SU-DHL-6 (cell line): ENCODE measurements around the gene ZC3H4.

Source experiments
- H2AFZ ChIP-seq: fragments of 200-600 bp; sonication (generic); 2 replicates; pipeline ENCODE4 v1.6.1; 2014; ENCODE audit warnings: low read depth, mild to moderate bottlenecking, moderate library complexity, mixed read lengths, antibody characterized with exemption, low read length; ENCODE audit not compliant: severe bottlenecking
- H3F3A ChIP-seq: fragments of 200-600 bp; shearing (Covaris generic); 2 replicates; pipeline ENCODE4 v1.6.0; 2016; ENCODE audit warnings: antibody characterized with exemption, mild to moderate bottlenecking; ENCODE audit not compliant: insufficient read depth
- H3K27ac ChIP-seq: fragments of 200-600 bp; sonication (generic); 2 replicates; pipeline ENCODE4 v1.5.1; 2016; ENCODE audit warnings: low read depth, mild to moderate bottlenecking, low read length, moderate library complexity, mixed read lengths
- H3K27me3 ChIP-seq: fragments of 200-600 bp; sonication (generic), shearing (Covaris generic); 2 replicates; pipeline ENCODE4 v1.6.0; 2014; ENCODE audit warnings: mild to moderate bottlenecking, low read length
- H3K36me3 ChIP-seq: fragments of 200-600 bp; sonication (generic); 2 replicates; pipeline ENCODE4 v1.6.1; 2014; ENCODE audit warnings: mild to moderate bottlenecking, low read length, mixed read lengths
- H3K4me2 ChIP-seq: fragments of 300-600, 200-600 bp; shearing (Covaris generic), sonication (generic); 2 replicates; pipeline ENCODE4 v1.6.0; 2014; ENCODE audit warnings: low read length, low read depth, mild to moderate bottlenecking; ENCODE audit not compliant: poor library complexity, severe bottlenecking
- H3K4me3 ChIP-seq: fragments of 200-600 bp; sonication (generic); 2 replicates; pipeline ENCODE4 v1.5.1; 2014; ENCODE audit warnings: antibody characterized with exemption, low read length, mild to moderate bottlenecking, mixed read lengths; ENCODE audit not compliant: insufficient read depth, poor library complexity, severe bottlenecking
- H3K79me2 ChIP-seq: fragments of 200-600 bp; sonication (generic); 2 replicates; pipeline ENCODE4 v1.6.1; 2014; ENCODE audit warnings: mild to moderate bottlenecking, low read length, moderate library complexity; ENCODE audit not compliant: insufficient read depth
- H3K9ac ChIP-seq: fragments of 200-600 bp; sonication (generic); 2 replicates; pipeline ENCODE4 v1.7.0; 2014; ENCODE audit warnings: mild to moderate bottlenecking, low read length
- H3K9me2 ChIP-seq: fragments of 200-600 bp; sonication (generic); replicated peaks from 2 replicates; pipeline ENCODE4 v1.6.1; 2014; ENCODE audit warnings: low read length; ENCODE audit not compliant: insufficient read depth
- H3K9me3 ChIP-seq: fragments of 200-600 bp; sonication (generic); 2 replicates; pipeline ENCODE4 v1.6.1; 2014; ENCODE audit warnings: low read length, mixed read lengths; ENCODE audit not compliant: insufficient read depth
- H4K20me1 ChIP-seq: fragments of 200-600 bp; sonication (generic); 2 replicates; pipeline ENCODE4 v1.6.1; 2014; ENCODE audit warnings: low read depth, mild to moderate bottlenecking, antibody characterized with exemption, low read length, moderate library complexity, mixed read lengths
- EZH2phosphoT487 ChIP-seq: fragments of 200-600 bp; sonication (generic), shearing (Covaris generic); conservative IDR thresholded peaks from 2 replicates; pipeline ENCODE4 v1.6.1; 2018; ENCODE audit warnings: mild to moderate bottlenecking, antibody characterized with exemption, low read length, moderate library complexity, mixed read lengths
- TF ChIP-seq, protein P1 (sequence below): fragments of 200-600 bp; sonication (generic); IDR thresholded peaks from one replicate; pipeline ENCODE4 v1.5.1; 2017; ENCODE audit warnings: antibody characterized with exemption, mild to moderate bottlenecking, low read length, moderate library complexity; ENCODE audit not compliant: insufficient read depth, poor library complexity, severe bottlenecking

ZC3H4 gene

DNA sequence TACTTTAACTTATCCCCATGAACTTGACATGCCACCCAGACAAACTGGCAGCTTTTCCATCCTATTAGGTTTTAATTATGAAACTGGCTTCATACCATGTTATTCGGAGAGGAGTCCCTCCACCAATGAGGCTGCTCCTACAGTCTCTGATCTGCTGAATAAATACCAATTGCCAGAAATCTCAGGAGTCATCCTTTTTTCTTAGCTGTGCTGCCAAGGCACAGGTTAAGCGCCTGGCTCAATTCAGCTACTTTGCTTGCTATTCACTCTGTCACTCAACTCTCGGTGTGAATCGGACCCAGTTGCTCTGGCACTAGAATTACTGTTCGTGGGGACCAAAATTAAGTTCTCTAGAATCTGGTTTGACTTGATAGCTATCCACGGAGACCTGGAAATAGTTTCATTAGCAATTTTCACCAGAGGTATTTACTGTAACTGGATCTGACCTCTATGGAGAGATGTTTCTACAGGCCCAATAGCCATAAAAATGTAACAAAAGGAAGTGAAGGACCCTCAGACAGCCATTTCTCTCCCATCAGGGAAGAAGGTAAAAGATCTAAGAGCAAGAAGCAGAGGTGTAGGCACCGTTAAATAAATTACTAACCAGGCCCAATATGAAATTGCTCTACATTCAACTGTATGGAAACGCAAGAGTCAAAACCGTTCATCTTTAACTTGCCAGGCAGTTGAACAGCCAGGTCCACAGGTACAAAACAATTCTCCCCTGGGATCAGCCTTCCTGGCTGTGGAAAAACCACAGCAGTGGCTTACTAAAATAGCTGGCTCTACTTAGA is 5.4 kb downstream of the ZC3H4 start:
- no peak for TF ChIP-seq EZH2phosphoT487
- TF ChIP-seq, protein P1, sequence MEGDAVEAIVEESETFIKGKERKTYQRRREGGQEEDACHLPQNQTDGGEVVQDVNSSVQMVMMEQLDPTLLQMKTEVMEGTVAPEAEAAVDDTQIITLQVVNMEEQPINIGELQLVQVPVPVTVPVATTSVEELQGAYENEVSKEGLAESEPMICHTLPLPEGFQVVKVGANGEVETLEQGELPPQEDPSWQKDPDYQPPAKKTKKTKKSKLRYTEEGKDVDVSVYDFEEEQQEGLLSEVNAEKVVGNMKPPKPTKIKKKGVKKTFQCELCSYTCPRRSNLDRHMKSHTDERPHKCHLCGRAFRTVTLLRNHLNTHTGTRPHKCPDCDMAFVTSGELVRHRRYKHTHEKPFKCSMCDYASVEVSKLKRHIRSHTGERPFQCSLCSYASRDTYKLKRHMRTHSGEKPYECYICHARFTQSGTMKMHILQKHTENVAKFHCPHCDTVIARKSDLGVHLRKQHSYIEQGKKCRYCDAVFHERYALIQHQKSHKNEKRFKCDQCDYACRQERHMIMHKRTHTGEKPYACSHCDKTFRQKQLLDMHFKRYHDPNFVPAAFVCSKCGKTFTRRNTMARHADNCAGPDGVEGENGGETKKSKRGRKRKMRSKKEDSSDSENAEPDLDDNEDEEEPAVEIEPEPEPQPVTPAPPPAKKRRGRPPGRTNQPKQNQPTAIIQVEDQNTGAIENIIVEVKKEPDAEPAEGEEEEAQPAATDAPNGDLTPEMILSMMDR: no peak
- peak overlapping the region; percentile 5; the same call in 1 of the 2 replicates for H3K9ac ChIP-seq

DNA sequence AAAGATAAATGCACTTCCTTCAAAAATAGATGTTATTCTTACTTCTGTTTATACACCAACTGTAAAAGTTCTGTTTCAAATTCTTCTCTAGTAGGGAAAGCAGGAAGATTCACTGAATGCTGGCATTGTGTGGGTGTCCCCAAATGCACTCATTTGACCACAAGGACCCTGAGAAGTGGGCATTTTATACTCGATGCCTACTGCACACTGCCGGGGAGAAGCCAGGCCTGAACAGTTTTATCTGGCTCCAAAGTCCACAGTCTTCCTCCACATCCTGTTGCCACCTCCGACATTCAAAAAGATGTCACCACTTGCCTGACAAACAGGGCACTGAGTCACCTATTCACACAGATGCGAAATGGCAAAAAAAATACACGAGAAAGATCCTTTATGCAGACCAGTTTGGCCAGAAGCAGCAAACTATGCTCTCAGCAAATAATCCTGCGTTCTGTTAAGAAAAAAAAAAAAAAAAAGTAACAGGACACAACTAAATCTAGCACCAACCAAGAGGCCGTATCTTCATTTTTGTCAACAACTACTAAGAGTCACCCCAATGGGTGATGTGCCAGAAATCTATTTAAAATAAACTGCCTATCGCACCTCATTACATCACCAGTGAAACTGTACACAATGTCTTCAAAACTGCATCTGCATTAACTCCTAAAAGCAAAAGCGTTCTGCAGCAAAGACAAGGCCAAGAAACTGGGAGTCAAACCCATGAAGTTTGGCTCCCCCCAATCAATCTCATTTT is 6.2 kb downstream of the ZC3H4 start:
- no peak for TF ChIP-seq EZH2phosphoT487
- TF ChIP-seq, protein P1: no peak
- no peak overlapping the region for H3K9ac ChIP-seq
- no peaks in the 10 kb centered on the region for H3K9me2 ChIP-seq
- H3F3A ChIP-seq: peaks cover 54% of the 10 kb centered on the region
- peaks cover 11% of the 10 kb centered on the region; the same call in 1 of the 2 replicates for H3K36me3 ChIP-seq
- H3K4me3 ChIP-seq: no peak overlapping the region
- peak overlapping the region; percentile 97; the same call in 1 of the 2 replicates for H3K27ac ChIP-seq
- H2AFZ ChIP-seq: no peak overlapping the region
- H3K9me3 ChIP-seq: no peaks in the 10 kb centered on the region
- 0 out of 2 replicates have a peak, but pooled peaks cover 5% of the 10 kb centered on the region for H4K20me1 ChIP-seq
- no peaks in the 10 kb centered on the region for H3K27me3 ChIP-seq
- peak overlapping the region; percentile 85 for H3K4me2 ChIP-seq
- H3K79me2 ChIP-seq: peaks cover 90% of the 10 kb centered on the region

More for the DNA sequence above, 5.4 kb downstream of the ZC3H4 start:
- Histone ChIP-seq H3K9me2 (no peaks in the 10 kb centered on the region), H3K36me3 (peaks cover 11% of the 10 kb centered on the region; the same call in 1 of the 2 replicates), H4K20me1 (no peaks in the 10 kb centered on the region), H3K27me3 (no peaks in the 10 kb centered on the region), H2AFZ (no peak overlapping the region), H3K27ac (peak overlapping the region; percentile 97), H3F3A (peaks cover 54% of the 10 kb centered on the region), H3K4me3 (no peak overlapping the region), H3K9me3 (no peaks in the 10 kb centered on the region), H3K79me2 (peaks cover 82% of the 10 kb centered on the region), H3K4me2 (peak overlapping the region; percentile 85)

DNA sequence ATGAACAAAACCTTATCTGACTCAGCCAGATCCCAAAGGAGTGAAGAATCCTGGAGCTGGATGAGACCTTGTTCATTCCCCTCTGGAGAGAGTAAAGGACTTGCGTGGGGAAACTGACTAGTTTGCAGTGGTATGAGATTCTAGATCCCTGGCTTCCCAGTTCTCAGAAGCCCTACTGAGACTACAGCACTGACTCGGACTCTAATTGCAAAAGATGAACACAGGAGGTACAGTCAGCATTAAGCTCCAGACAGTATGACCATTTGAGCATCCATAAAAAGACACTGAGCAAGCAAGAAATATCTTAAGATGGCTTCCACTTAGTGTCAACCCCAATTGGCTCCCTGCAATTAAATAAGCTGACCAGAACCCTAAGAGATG is 6.8 kb downstream of the ZC3H4 start:
- Histone ChIP-seq H3K36me3 (peaks cover 11% of the 10 kb centered on the region; the same call in 1 of the 2 replicates), H3K4me3 (no peak overlapping the region)

More for the DNA sequence above, 6.8 kb downstream of the ZC3H4 start:
- Histone ChIP-seq H3K79me2 (peaks cover 93% of the 10 kb centered on the region), H3K9ac (no peak overlapping the region), H3K4me2 (peak overlapping the region; percentile 85), H4K20me1 (0 out of 2 replicates have a peak, but pooled peaks cover 5% of the 10 kb centered on the region), H2AFZ (no peak overlapping the region), H3K27ac (peak overlapping the region; percentile 97; the same call in 1 of the 2 replicates), H3K27me3 (no peaks in the 10 kb centered on the region), H3K9me2 (no peaks in the 10 kb centered on the region), H3F3A (peaks cover 54% of the 10 kb centered on the region), H3K9me3 (no peaks in the 10 kb centered on the region)
- no peak for TF ChIP-seq EZH2phosphoT487
- TF ChIP-seq, protein P1: no peak
